ENCODE measurements around the gene MAPKAP1. TPM values are rescaled to one million over a fixed set of nuclear protein-coding genes. Genes with fewer than 3 reads are reported as not detected.

MAPKAP1 gene
- total RNA-seq, 8 experiments from 2014 or later, result 36.0 to 159 (median 58.8) TPM

DNA sequence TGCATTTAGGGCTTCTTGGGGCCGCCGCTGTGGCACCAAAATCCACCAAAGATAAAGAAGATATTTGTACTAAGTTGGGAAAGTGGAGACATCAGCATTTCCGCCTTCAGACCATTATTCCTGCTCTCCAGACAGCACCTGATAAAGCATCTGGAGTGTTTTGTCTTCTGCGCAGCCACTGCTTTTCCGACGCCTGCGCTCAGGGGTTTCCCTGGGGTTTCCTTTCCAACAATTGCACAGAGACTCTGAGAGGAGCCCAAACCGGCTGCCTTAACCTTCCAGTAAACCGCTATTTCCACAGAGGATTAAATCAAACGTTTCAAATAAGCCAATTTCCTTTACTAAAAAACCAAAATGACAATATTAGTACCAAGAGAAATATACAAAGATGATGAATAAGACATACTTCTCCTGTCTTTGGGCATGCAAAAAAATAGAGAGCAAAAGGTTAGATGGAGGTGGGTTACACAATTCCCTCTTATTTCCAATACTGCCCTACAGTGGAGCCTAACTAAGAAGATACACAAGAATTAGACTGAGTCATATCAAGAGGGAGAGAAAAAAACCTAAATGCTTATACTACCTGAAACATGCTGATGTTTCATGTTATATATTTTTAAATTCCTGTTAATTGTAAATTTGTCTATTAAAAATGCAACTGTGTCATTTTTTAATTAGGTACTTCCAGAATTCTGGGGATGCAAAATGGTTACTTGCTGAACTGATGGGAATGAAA, 98.4 kb downstream of the MAPKAP1 start:
- no peak overlapping the region for H3K27ac ChIP-seq
- no peak overlapping the region for H3K4me3 ChIP-seq
- in situ Hi-C loops (cut with MboI; ENCODE audit: low pct_unique_long_range_greater_than_20kb in 2 of 9, low sequenced_read_pairs in 9 of 9, unreplicated experiment in 9 of 9), result no loop called here
- 26 to 100% (median 68%) methylated on average over 1 to 10 of the region's 10 CpGs for WGBS, 10 experiments
- ATAC-seq (replicated peaks in 6 of 8), result peak in 5 of 8 experiments; percentile 54 to 80 (median 74)
- H3K4me1 ChIP-seq (replicated peaks in 1 of 2), result peaks cover 9 to 34% of the 10 kb centered on the region in 2 donors

DNA sequence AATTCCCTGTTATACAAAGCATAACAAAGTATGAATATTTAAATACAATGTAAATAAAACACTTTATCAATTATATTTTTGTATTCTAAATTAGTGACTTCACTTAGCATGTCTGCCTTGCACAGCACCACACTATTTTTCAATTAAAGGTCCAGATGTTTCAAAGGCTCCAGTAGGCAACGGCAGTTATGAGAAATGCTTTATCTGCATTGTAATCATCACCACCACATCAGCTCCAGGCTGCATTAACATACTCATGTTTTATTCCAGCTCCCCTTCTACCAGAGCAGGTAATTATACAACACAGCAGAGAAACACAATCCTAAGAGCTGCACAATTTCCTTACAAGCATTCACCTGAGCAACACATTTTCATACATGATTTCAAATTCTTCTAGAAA, 102.8 kb downstream of the MAPKAP1 start:
- Histone ChIP-seq H3K4me3 (no peak overlapping the region), H3K4me1 (replicated peaks in 1 of 2) (peaks cover 16 to 45% of the 10 kb centered on the region in 2 donors), H3K27ac (no peak overlapping the region)
- in situ Hi-C loops (cut with MboI; ENCODE audit: low pct_unique_long_range_greater_than_20kb in 2 of 9, low sequenced_read_pairs in 9 of 9, unreplicated experiment in 9 of 9), result no loop called here
- ATAC-seq (replicated peaks in 6 of 8), result peak; percentile 36 to 83 (median 57)
- WGBS, 10 experiments, result 0 to 60% (median 29%) methylated on average over 1 of the region's 1 CpG; no CpG with 5 or more reads in 4 of the 10 experiments

- H3K27ac ChIP-seq, result peak overlapping the region in 1 of 2 donors; percentile 14
- 47 to 100% (median 93%) methylated on average over 1 to 4 of the region's 4 CpGs; no CpG with 5 or more reads in 4 of the 10 experiments for whole genome bisulfite sequencing, 10 experiments
- in situ Hi-C loops (cut with MboI; ENCODE audit: low pct_unique_long_range_greater_than_20kb in 2 of 9, low sequenced_read_pairs in 9 of 9, unreplicated experiment in 9 of 9), result no loop called here
- ATAC-seq (replicated peaks in 6 of 8), result peak in 1 of 8 experiments; percentile 15
- H3K4me1 ChIP-seq (replicated peaks in 1 of 2), result peaks cover 16 to 42% of the 10 kb centered on the region in 2 donors
- H3K4me3 ChIP-seq, result no peak overlapping the region
Measured at GRCh38 chr9:125603478-125604021, 103.5 kb downstream of the MAPKAP1 start.

GRCh38 chr9:125601961-125602360, 105.0 kb downstream of the MAPKAP1 start:
- WGBS, 10 experiments, result 63 to 90% (median 74%) methylated on average over 2 to 7 of the region's 7 CpGs; no CpG with 5 or more reads in 3 of the 10 experiments
- H3K4me3 ChIP-seq, result no peak overlapping the region
- in situ Hi-C loops (cut with MboI; ENCODE audit: low pct_unique_long_range_greater_than_20kb in 2 of 9, low sequenced_read_pairs in 9 of 9, unreplicated experiment in 9 of 9), result no loop called here
- H3K27ac ChIP-seq, result no peak overlapping the region
- ATAC-seq (replicated peaks in 6 of 8), result peak in 3 of 8 experiments; percentile 14 to 49 (median 44)
- H3K4me1 ChIP-seq (replicated peaks in 1 of 2), result peaks cover 13 to 34% of the 10 kb centered on the region in 2 donors

GRCh38 chr9:125600194-125600593, 106.8 kb downstream of the MAPKAP1 start:
- ATAC-seq (replicated peaks in 6 of 8), result no peak
- Histone ChIP-seq H3K27ac (no peak overlapping the region), H3K4me3 (no peak overlapping the region), H3K4me1 (replicated peaks in 1 of 2) (peaks cover 9 to 27% of the 10 kb centered on the region in 2 donors)
- in situ Hi-C loops (cut with MboI; ENCODE audit: low pct_unique_long_range_greater_than_20kb in 2 of 9, low sequenced_read_pairs in 9 of 9, unreplicated experiment in 9 of 9), result no loop called here
- WGBS, 10 experiments, result 83 to 100% (median 100%) methylated on average over 1 of the region's 1 CpG; no CpG with 5 or more reads in 1 of the 10 experiments

- H3K4me1 ChIP-seq (replicated peaks in 1 of 2), result peaks cover 0 to 9% of the 10 kb centered on the region in 2 donors
- in situ Hi-C loops (cut with MboI; ENCODE audit: low pct_unique_long_range_greater_than_20kb in 2 of 9, low sequenced_read_pairs in 9 of 9, unreplicated experiment in 9 of 9), result no loop called here
- ATAC-seq (replicated peaks in 6 of 8), result no peak
- H3K27ac ChIP-seq, result no peak overlapping the region
- H3K4me3 ChIP-seq, result no peak overlapping the region
- WGBS, 10 experiments, result 72 to 100% (median 92%) methylated on average over 1 to 3 of the region's 3 CpGs; no CpG with 5 or more reads in 2 of the 10 experiments
Measured at GRCh38 chr9:125594223-125594610, 112.8 kb downstream of the MAPKAP1 start.

DNA sequence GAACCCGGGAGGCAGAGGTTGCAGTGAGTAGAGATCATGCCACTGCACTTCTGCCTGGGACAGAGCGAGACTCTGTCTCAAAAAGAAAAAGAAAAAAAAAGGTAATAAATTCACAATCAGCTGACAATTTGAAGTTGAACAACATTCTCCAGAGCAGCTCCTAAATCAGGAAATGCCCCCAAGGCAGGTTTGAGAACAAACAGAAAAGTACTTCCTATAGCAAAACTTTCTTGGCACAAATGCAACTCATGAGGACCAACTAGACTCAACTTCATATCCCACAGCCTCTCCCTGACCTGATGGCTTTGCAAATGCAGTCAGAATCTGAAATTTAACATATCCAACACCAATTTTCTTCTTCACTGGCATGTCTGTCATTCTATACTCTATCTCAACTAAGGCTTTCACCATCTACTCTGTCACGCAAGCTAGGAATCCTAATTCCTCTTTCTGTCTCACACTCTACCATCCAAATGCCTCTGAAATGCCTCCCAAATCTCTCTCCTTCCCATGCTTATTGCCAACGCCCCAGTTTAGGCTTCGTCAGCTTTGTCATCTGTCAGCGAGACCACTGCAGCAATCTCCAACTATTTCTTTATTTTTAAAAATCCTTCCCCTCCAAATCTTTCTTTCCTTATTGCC, 113.3 kb downstream of the MAPKAP1 start:
- Histone ChIP-seq H3K4me1 (replicated peaks in 1 of 2) (peaks cover 0 to 14% of the 10 kb centered on the region in 2 donors), H3K27ac (no peak overlapping the region), H3K4me3 (no peak overlapping the region)
- ATAC-seq (replicated peaks in 6 of 8), result peak in 1 of 8 experiments; percentile 45
- WGBS, 10 experiments, result 82 to 100% (median 92%) methylated on average over 1 to 6 of the region's 6 CpGs
- in situ Hi-C loops (cut with MboI; ENCODE audit: low pct_unique_long_range_greater_than_20kb in 2 of 9, low sequenced_read_pairs in 9 of 9, unreplicated experiment in 9 of 9), result no loop called here

DNA sequence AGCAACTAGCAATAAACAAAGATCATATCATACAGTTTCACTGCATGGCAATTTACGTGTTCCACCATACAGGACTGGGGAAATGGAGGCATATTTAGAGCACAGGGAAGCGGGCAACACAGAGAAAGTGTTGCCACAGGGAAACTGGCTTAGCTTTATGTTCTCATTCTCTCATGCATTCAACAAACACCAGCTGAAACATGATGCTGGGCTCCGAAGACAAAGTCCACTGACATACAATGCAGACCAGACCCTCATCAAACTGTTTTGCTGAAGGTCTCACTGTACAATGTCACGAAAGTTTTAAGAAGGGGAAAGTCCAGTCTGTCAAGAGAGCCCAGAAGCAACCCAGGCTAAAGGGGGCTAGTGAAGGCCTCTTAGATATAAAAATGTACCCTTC, 115.1 kb downstream of the MAPKAP1 start:
- H3K4me1 ChIP-seq (replicated peaks in 1 of 2), result peaks cover 0 to 17% of the 10 kb centered on the region in 2 donors
- H3K4me3 ChIP-seq, result no peak overlapping the region
- in situ Hi-C loops (cut with MboI; ENCODE audit: low pct_unique_long_range_greater_than_20kb in 2 of 9, low sequenced_read_pairs in 9 of 9, unreplicated experiment in 9 of 9), result no loop called here
- 79 to 100% (median 97%) methylated on average over 1 to 4 of the region's 4 CpGs; no CpG with 5 or more reads in 1 of the 10 experiments for WGBS, 10 experiments
- no peak for ATAC-seq (replicated peaks in 6 of 8)
- H3K27ac ChIP-seq, result no peak overlapping the region

GRCh38 chr9:125591245-125591644, 115.8 kb downstream of the MAPKAP1 start:
- H3K4me1 ChIP-seq (replicated peaks in 1 of 2), result peaks cover 4 to 23% of the 10 kb centered on the region in 2 donors
- in situ Hi-C loops (cut with MboI; ENCODE audit: low pct_unique_long_range_greater_than_20kb in 2 of 9, low sequenced_read_pairs in 9 of 9, unreplicated experiment in 9 of 9), result no loop called here
- H3K27ac ChIP-seq, result no peak overlapping the region
- ATAC-seq (replicated peaks in 6 of 8), result no peak
- H3K4me3 ChIP-seq, result no peak overlapping the region
- 81 to 100% (median 94%) methylated on average over 1 to 3 of the region's 3 CpGs; no CpG with 5 or more reads in 1 of the 10 experiments for WGBS, 10 experiments

- in situ Hi-C loops (cut with MboI; ENCODE audit: low pct_unique_long_range_greater_than_20kb in 2 of 9, low sequenced_read_pairs in 9 of 9, unreplicated experiment in 9 of 9), result no loop called here
- WGBS, 10 experiments, result 29 to 100% (median 80%) methylated on average over 1 to 4 of the region's 4 CpGs
- Histone ChIP-seq H3K4me1 (replicated peaks in 1 of 2) (peaks cover 8 to 30% of the 10 kb centered on the region in 2 donors), H3K4me3 (no peak overlapping the region), H3K27ac (no peak overlapping the region)
- peak in 1 of 8 experiments; percentile 59 for ATAC-seq (replicated peaks in 6 of 8)
Measured at GRCh38 chr9:125589287-125589686, 117.7 kb downstream of the MAPKAP1 start.

- WGBS, 10 experiments, result 55 to 100% (median 97%) methylated on average over 1 to 5 of the region's 5 CpGs
- peak in 2 of 8 experiments; percentile 41 to 72 for ATAC-seq (replicated peaks in 6 of 8)
- peaks cover 8 to 30% of the 10 kb centered on the region in 2 donors for H3K4me1 ChIP-seq (replicated peaks in 1 of 2)
- in situ Hi-C loops (cut with MboI; ENCODE audit: low pct_unique_long_range_greater_than_20kb in 2 of 9, low sequenced_read_pairs in 9 of 9, unreplicated experiment in 9 of 9), result no loop called here
- H3K27ac ChIP-seq, result no peak overlapping the region
- H3K4me3 ChIP-seq, result no peak overlapping the region
Measured at GRCh38 chr9:125587819-125588460, 119.1 kb downstream of the MAPKAP1 start.

GRCh38 chr9:125586172-125586511, 120.9 kb downstream of the MAPKAP1 start:
- in situ Hi-C loops (cut with MboI; ENCODE audit: low pct_unique_long_range_greater_than_20kb in 2 of 9, low sequenced_read_pairs in 9 of 9, unreplicated experiment in 9 of 9), result no loop called here
- H3K4me1 ChIP-seq (replicated peaks in 1 of 2), result peaks cover 8 to 30% of the 10 kb centered on the region in 2 donors
- peak overlapping the region in 1 of 2 donors; percentile 2 for H3K27ac ChIP-seq
- 20 to 100% (median 63%) methylated on average over 1 to 3 of the region's 3 CpGs; no CpG with 5 or more reads in 6 of the 10 experiments for WGBS, 10 experiments
- no peak overlapping the region for H3K4me3 ChIP-seq
- ATAC-seq (replicated peaks in 6 of 8), result peak in 5 of 8 experiments; percentile 42 to 75 (median 48)
